Stimulated activated naive CD8-positive, alpha-beta T cell treated with anti-CD3 and anti-CD28 coated beads, Interleukin-15, Interleukin-2, amounts not matched to agents 100 U/mL and 50 U/mL, for 24 hours (primary cell): ENCODE measurements around the gene LRP1B.

Experiments
- ATAC-seq: fragments of 150-1000 bp; cut with Tn5 transposase; one replicate; pipeline ENCODE4 v1.10.0; 2021
- DNase-seq: peaks from one replicate; pipeline ENCODE4 v3.0.0; 2021

The LRP1B gene

DNA sequence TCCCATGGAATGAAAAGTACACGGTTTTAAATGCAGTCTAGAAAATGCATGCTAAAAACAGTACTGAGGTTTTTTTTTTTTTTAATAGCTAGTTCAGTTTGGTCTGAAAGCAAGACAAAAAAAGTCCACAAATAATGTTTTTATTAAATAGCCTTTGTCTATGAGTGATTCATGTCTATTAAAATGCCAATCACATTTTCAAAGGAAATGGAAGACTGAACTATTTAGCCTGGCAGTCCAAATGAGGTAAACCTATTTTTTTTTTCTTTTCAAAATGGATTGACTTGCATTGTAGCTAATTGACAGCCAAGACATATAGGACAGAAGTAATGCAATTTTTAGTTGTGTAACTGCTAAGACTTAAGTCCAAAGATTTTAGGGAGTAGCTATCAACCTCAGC, 90.3 kb downstream of the LRP1B start:
- DNase-seq (no peak), ATAC-seq (no peak)

DNA sequence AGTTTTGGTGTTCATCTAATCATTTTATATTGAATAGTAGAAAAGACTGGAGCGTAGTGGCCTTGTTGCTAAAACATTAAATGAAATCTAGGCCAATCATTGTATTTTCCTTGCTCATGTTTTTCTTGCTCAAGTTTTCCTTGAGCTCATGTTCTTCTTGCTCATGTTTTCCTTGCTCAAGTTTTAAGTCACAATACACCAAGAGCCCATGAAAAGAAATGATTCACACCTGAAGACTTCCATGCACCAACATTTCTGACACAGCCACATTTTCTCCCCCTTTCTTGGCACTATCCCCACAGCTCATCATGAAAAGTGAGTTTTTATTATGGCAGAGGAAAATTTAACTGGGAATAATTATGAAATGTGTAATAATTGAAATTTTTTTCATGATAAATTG, 92.0 kb downstream of the LRP1B start:
- ATAC-seq (no peak), DNase-seq (no peak)

DNA sequence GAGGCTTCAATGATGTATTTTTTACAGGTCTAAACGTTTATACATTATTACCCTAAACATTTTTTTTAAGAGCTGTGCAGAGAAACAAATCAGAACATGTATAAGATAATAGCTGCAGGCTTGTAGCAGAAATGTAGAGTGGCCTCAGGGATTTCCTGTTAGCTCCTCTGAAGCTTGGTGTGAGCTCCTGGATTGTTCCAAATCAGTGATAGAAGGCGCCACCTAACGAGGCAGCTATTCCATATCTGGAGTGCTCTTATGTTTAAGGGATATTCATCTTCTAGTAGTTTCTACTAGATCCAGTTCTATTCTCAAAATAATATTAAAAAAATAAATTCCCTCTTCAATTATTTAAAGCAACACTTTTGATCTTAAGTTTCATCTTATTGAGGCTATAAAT, 93.1 kb downstream of the LRP1B start:
- ATAC-seq (no peak), DNase-seq (no peak)

GRCh38 chr2:142037066-142037465, 93.8 kb downstream of the LRP1B start:
- DNase-seq = no peak
- no peak for ATAC-seq

GRCh38 chr2:142033393-142033792, 97.4 kb downstream of the LRP1B start:
- DNase-seq = no peak
- no peak for ATAC-seq

GRCh38 chr2:142031656-142032055, 99.2 kb downstream of the LRP1B start:
- no peak for ATAC-seq

DNA sequence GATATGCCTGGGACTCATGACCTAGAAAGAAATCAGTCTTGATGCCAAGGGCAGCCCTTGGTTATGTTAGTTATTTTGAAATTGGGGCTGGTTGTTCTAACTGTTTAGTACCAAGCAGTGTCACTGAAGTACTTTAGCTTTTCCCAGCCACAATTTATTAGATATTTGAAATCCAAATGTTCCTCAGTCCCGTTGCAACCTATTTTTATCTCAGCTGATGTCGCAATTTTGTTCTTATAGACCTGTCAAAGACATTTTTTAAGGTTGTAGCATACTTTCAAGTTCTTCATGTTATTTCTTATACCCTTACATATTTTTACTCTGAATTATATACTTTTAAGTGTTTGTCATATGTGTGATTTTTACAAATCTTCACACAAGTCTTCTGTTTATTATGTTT, 100.1 kb downstream of the LRP1B start:
- ATAC-seq (no peak), DNase-seq (no peak)

More at GRCh38 chr2:142031656-142032055, 99.2 kb downstream of the LRP1B start:
- no peak for DNase-seq

GRCh38 chr2:142029974-142030373, 100.8 kb downstream of the LRP1B start:
- DNase-seq = no peak
- ATAC-seq = no peak

- ATAC-seq (no peak), DNase-seq (no peak)
These were observed 105.4 kb downstream of the LRP1B start for GRCh38 chr2:142025394-142025793.

DNA sequence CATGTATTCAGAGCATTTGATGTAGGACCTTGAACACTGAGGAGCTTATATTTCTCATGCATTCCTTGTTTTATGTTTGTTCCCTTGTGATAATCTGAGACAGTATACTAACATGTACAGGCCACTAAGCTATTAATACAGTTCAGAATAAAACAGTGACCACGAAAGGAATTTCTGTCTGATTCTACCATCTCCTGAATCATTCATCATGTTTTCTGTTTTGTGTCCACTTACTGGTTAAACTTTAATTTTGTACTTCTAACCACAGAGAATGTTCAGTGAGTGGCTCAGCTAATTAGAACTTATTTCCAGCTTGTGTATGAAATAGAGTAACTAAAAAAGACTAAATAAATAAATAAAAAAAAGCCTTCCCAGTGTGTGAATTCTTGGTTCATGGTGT, 110.4 kb downstream of the LRP1B start:
- DNase-seq = no peak

DNA sequence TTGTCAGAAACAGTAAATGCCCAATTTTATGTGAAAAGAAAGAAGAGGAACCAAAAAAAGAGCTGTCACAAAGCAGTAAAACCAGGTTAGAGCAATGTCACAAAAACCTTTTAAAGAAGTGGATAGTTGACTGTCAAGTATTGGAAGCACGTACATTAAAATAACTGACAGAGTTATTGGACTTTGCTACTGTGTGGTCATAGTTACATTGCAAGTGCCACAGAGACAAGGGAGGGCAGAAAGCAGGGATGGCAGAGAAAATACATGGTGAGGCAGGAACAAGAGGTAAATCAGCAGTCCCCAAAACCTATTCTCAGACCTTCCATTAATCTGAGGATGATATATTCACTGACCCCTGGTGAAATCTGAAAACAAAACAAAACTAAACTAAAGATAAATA, 116.3 kb downstream of the LRP1B start:
- no peak for ATAC-seq
- DNase-seq = no peak

More for the DNA sequence above, 110.4 kb downstream of the LRP1B start:
- ATAC-seq = no peak

DNA sequence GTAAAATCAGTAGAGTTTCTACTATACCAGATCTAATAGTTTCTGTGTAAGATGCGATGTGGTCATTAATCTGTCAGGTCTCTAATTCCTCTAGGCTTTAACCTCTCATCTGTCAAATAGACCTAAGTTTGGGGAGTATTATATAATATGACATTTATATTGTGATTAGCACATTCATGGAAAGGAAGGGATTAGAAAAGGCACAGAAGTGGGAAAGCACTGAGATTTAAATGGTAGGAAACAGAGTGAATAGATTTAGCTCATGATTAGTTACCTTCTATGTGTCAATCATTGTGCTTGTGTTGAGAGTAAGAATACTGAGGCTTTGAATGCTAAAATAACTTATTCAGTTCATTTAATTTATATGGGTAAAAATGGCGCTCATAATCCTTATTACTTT, 118.0 kb downstream of the LRP1B start:
- DNase-seq = no peak
- ATAC-seq = no peak

DNA sequence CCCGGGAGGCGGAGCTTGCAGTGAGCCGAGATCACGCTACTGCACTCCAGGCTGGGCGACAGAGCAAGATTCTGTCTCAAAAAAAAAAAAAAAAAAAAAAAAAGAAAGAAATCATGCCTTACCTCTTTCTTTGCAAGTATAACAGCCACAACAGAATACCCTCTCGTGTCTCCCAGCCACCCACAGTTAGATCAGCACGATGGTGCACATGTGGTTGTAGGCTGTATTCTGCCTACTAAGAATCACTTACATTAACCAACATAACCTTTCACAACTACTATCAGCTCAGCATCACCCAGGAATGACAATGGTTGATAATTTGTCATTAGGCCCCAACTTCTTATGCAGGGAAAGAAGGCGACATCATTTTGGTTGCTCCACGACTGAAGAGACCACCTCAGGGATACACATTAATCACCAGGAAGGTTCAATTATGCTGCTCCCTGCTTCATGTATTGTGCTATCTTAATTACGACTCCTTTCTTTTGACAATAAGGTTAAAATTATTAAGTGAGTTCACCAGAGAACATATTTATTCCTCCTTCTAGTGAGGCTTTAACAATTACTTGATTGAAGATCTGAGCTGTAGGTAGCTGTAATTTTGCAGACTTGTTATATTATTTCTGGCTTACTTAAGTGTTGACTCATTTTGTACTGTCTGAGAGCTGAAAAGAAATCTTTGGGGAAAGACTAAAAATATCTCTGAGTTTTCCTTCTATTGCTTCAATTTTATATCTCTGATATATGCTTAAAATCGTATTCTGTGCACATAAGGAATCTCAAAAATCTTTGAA, 120.1 kb downstream of the LRP1B start:
- DNase-seq (no peak), ATAC-seq (no peak)

DNA sequence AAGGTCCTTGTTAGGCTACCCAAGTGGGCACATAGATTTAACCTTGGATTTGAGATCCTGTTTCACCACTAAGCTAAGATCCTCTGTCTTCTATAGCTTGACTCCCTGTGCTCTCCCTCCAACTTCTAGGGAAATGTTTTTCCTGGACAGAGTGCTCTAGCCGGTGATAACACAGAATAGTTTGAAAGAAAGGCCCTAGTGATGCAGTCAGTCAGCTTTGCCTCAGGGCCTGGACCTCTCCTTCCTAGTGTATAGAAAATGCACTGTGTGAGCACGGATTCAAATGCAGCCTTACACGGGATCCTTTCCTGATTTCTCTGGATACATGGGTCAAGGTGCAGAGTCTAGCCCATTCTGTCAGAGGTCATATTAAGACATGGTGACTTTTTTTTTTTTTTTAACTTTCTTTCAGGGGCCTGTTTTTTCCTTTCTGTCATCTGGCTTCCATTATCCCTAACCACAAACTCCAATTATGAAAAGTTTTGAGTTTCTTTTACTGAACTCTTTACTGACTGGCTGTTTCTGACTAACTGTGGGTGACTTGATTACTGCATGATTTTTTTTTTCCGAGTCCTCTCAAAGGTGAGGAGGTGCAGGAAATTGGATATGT, 122.6 kb downstream of the LRP1B start:
- no peak for ATAC-seq
- DNase-seq = no peak

DNA sequence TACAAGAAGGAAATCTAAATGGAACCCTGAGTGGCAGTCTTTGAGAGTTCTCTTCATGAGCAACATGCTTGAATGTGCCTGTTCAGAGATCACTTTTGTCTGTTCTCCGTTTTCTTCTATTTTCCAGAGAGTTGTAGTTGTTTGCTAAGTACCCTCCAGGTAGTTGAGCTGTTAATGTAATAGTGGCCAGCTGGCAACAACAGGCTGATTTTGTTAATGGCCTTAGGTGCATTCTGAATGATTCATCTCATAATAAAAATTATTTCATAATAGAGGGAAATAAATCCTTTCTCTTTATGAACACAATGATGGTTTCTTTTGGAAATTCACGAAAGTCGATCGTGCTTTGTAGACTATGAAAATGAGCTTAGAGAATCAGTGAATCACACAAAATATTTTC, 136.8 kb downstream of the LRP1B start:
- ATAC-seq (no peak), DNase-seq (no peak)

- ATAC-seq (no peak), DNase-seq (no peak)
These were observed 138.1 kb downstream of the LRP1B start for GRCh38 chr2:141992695-141993094.

- ATAC-seq (no peak), DNase-seq (no peak)
These were observed 162.4 kb downstream of the LRP1B start for GRCh38 chr2:141968433-141968832.

DNA sequence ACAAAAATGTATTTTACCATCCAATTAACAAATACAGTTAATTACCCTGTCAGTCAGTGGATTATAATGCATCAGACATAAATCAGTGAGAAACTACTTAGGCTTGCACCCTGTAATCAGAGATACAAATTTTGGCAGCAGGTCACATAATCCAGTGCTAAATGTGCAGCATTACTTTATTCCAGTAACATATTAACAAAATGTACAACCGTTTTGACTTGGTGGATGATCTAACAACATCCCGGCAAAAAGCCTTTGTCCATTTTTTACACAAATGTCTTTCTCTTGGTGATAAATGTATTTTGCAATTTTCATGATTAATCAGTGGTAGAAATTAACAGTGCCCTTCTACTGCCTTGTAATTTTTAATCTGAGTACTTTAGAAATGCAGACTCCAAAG, 162.8 kb downstream of the LRP1B start:
- DNase-seq (no peak), ATAC-seq (no peak)

GRCh38 chr2:141967503-141967902, 163.3 kb downstream of the LRP1B start:
- ATAC-seq = no peak
- no peak for DNase-seq

- DNase-seq (no peak), ATAC-seq (no peak)
These were observed 170.9 kb downstream of the LRP1B start for GRCh38 chr2:141959941-141960340.

DNA sequence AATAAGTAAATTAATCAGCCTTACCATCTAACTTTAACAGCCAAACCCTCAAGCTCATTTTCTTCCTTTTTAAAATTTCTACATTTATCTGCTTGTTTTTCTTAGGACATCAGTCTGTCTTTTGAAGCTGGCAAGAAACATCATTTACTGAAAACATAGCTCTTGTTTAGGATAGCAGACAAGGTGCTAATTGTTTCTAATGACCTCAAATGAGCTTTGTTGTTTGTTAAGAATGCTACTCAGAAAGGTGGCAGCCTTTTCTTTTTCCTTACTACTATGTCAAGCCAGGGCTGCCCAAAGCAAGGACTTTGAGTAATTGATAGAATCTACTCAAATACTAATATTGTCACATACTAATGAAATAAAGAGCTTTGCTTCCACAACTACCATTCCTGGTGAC, 171.8 kb downstream of the LRP1B start:
- ATAC-seq = no peak
- DNase-seq = no peak

GRCh38 chr2:141957827-141958450, 172.9 kb downstream of the LRP1B start:
- ATAC-seq (no peak), DNase-seq (no peak)

GRCh38 chr2:141957321-141957720, 173.5 kb downstream of the LRP1B start:
- DNase-seq (no peak), ATAC-seq (no peak)
